ENCODE results near the gene FIGNL2. TPM values are rescaled to one million over a fixed set of nuclear protein-coding genes. Genes with fewer than 3 reads are reported as not detected.

The FIGNL2 gene
- total RNA-seq, 4 donors from 2014 or later = not detected

DNA sequence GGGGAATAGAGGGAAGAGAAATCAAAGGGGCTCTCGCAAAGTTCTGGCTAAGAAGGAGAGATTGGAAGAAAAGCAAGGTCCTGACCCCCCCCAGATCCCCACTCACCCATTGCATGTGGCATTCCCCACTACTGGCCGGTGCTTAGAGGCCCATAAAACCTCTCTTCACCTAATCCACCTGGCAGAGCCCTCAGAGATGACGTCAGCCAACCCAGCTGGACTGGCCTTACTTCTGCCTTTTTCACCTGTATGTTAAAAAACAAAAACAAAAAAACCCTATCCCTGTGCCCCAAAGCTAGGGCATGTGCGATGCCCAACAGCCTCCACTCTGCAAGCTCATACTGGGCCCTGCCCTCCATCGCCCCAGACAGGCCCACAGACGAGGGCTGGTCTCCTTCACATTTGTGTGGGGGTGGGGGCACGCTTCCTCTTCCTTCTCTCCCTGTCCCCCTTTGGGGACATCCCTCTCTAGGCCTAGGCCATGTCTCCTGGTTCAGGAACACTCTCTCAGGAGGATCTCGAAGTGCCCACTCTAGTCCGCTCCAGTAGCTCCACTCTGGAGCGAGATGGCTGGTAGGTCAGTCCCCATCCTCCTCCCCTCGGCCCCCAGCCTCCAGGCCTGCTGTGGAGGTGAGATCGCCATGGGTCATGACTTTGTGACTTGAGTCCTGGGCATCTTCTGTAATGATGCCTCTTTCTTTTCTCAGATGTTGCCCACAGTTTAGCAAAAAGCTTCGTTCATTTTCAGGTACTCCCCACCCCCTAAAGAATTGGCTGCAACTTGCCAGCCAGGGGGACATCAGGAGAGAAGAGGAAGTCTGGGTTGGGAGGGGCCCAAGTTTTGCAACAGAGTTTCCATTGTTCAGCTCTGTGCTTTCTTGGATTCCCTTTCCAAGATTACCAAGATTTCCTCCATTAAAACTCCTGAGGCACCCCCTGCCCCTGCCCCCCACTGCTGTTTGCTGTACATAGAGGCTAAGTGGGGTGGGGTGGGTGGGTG, 37.0 kb downstream of the FIGNL2 start:
- H3K4me1 ChIP-seq = peaks cover 4 to 13% (median 10%) of the 10 kb centered on the region in 4 donors
- no peak overlapping the region for H3K4me3 ChIP-seq
- no peaks in the 10 kb centered on the region for H3K9me3 ChIP-seq
- no peaks in the 10 kb centered on the region for H3K36me3 ChIP-seq
- WGBS, 2 donors (ENCODE audit: low coverage in 1 of 2) = 50 to 73% methylated on average over 1 to 13 of the region's 13 CpGs
- no peak for DNase-seq
- H3K27ac ChIP-seq = no peak overlapping the region
- intact Hi-C loops (cut with DNase I; ENCODE audit: low total_unique reads) (no loop called here), in situ Hi-C loops (cut with MboI; ENCODE audit: low pct_ligation_motif_present in 1 of 4, low pct_unique_long_range_greater_than_20kb in 1 of 4, low sequenced_read_pairs in 3 of 4) (loop anchor here in 2 of 4 donors (10.0 to 25.0 kb wide), 2 partner anchors 274 to 387 kb away; partner anchors contain the start of gene SLC4A8 (in 1 of the 2))
- TF ChIP-seq, protein P1, sequence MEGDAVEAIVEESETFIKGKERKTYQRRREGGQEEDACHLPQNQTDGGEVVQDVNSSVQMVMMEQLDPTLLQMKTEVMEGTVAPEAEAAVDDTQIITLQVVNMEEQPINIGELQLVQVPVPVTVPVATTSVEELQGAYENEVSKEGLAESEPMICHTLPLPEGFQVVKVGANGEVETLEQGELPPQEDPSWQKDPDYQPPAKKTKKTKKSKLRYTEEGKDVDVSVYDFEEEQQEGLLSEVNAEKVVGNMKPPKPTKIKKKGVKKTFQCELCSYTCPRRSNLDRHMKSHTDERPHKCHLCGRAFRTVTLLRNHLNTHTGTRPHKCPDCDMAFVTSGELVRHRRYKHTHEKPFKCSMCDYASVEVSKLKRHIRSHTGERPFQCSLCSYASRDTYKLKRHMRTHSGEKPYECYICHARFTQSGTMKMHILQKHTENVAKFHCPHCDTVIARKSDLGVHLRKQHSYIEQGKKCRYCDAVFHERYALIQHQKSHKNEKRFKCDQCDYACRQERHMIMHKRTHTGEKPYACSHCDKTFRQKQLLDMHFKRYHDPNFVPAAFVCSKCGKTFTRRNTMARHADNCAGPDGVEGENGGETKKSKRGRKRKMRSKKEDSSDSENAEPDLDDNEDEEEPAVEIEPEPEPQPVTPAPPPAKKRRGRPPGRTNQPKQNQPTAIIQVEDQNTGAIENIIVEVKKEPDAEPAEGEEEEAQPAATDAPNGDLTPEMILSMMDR (IDR thresholded peaks at IDR 0.05) = no peak
- TF ChIP-seq EP300 (IDR thresholded peaks at IDR 0.05; ENCODE audit: low read depth) = no peak
- no peaks in the 10 kb centered on the region for H3K27me3 ChIP-seq

DNA sequence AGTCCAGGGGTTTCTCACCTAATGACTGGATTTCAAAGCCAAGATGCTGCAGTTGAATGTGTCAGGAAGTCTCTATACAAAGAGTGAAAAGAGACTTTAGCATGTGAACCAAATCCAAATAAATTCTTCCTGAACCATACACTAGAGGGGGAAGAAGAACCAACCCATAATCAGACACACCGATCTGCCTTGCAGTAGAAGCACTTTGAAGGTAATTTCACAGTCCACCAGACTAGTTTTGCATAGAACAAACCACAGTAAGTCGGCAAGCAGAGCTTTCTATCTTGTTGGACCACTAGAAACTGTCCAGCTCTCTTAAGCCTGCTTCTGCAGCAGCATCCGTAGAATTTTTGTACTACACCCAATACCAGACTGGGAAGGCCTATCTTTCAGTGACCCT, 39.3 kb downstream of the FIGNL2 start:
- TF ChIP-seq POLR2A (IDR thresholded peaks at IDR 0.05) (no peak), POLR2AphosphoS5 (IDR thresholded peaks at IDR 0.05) (no peak), EP300 (IDR thresholded peaks at IDR 0.05; ENCODE audit: low read depth) (no peak)
- TF ChIP-seq, protein P1 (IDR thresholded peaks at IDR 0.05) = no peak
- 59 to 80% methylated on average over 3 of the region's 3 CpGs for WGBS, 2 donors (ENCODE audit: low coverage in 1 of 2)
- Histone ChIP-seq H3K4me3 (no peak overlapping the region), H3K27ac (no peak overlapping the region), H3K9me3 (no peaks in the 10 kb centered on the region), H3K4me1 (peaks cover 0 to 3% (median 2%) of the 10 kb centered on the region in 4 donors), H3K36me3 (no peaks in the 10 kb centered on the region), H3K27me3 (no peaks in the 10 kb centered on the region)
- in situ Hi-C loops (cut with MboI; ENCODE audit: low pct_ligation_motif_present in 1 of 4, low pct_unique_long_range_greater_than_20kb in 1 of 4, low sequenced_read_pairs in 3 of 4) = loop anchor here in 1 of 4 donors (25.0 kb wide), 1 partner anchor 272 kb away; no protein-coding TSS in a partner anchor
- intact Hi-C loops (cut with DNase I; ENCODE audit: low total_unique reads) = no loop called here
- no peak for DNase-seq

DNA sequence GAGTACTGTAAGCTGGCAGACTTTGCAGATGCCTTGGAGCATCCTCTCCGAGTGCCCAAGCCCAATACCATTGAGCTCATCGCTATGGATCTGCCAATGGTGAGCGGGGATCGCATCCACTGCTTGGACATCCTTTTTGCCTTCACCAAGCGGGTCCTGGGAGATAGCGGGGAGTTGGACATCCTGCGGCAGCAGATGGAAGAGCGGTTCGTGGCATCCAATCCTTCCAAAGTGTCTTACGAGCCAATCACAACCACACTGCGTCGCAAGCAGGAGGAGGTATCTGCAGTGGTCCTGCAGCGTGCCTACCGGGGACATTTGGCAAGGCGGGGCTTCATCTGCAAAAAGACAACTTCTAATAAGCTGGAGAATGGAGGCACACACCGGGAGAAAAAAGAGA, 41.6 kb downstream of the FIGNL2 start:
- Histone ChIP-seq H3K36me3 (no peaks in the 10 kb centered on the region), H3K4me3 (no peak overlapping the region), H3K9me3 (no peaks in the 10 kb centered on the region), H3K27ac (no peak overlapping the region), H3K27me3 (no peaks in the 10 kb centered on the region), H3K4me1 (no peaks in the 10 kb centered on the region)
- TF ChIP-seq, protein P1 (IDR thresholded peaks at IDR 0.05) = no peak
- TF ChIP-seq POLR2A (IDR thresholded peaks at IDR 0.05) = no peak
- no peak for TF ChIP-seq POLR2AphosphoS5 (IDR thresholded peaks at IDR 0.05)
- no peak for TF ChIP-seq EP300 (IDR thresholded peaks at IDR 0.05; ENCODE audit: low read depth)
- intact Hi-C loops (cut with DNase I; ENCODE audit: low total_unique reads) (no loop called here), in situ Hi-C loops (cut with MboI; ENCODE audit: low pct_ligation_motif_present in 1 of 4, low pct_unique_long_range_greater_than_20kb in 1 of 4, low sequenced_read_pairs in 3 of 4) (loop anchor here in 1 of 4 donors (25.0 kb wide), 1 partner anchor 270 kb away; no protein-coding TSS in a partner anchor)
- no peak for DNase-seq
- 93% methylated on average over 16 of the region's 16 CpGs; no CpG with 5 or more reads in 1 of the 2 donors for whole genome bisulfite sequencing, 2 donors (ENCODE audit: low coverage in 1 of 2)

DNA sequence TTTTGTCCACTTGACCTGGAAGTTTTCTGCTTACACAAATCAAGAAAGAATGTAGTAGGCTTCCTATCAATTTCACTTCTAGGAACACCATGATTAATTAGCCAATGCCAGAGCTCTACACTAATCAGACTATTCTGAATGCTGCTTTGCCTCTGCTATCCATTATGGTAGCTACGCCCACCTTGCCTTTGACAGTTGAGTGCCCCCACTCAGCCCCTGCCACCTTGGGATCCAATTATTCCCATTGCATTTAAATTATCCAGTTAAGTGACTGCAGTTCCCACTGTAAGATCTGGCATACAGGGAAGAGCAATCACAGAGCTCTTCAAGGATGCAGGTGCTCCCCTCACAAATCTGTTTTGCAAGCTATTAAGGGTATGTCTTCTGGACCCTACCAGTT, 47.5 kb downstream of the FIGNL2 start:
- Histone ChIP-seq H3K9me3 (no peaks in the 10 kb centered on the region), H3K27ac (no peak overlapping the region), H3K27me3 (no peaks in the 10 kb centered on the region), H3K4me1 (no peaks in the 10 kb centered on the region), H3K4me3 (no peak overlapping the region), H3K36me3 (no peaks in the 10 kb centered on the region)
- intact Hi-C loops (cut with DNase I; ENCODE audit: low total_unique reads) = no loop called here
- DNase-seq = no peak
- in situ Hi-C loops (cut with MboI; ENCODE audit: low pct_ligation_motif_present in 1 of 4, low pct_unique_long_range_greater_than_20kb in 1 of 4, low sequenced_read_pairs in 3 of 4) = loop anchor here in 1 of 4 donors (25.0 kb wide), 1 partner anchor 264 kb away; no protein-coding TSS in a partner anchor
- TF ChIP-seq EP300 (IDR thresholded peaks at IDR 0.05; ENCODE audit: low read depth) (no peak), POLR2A (IDR thresholded peaks at IDR 0.05) (no peak), POLR2AphosphoS5 (IDR thresholded peaks at IDR 0.05) (no peak)
- TF ChIP-seq, protein P1 (IDR thresholded peaks at IDR 0.05) = no peak
- 86 to 100% methylated on average over 1 of the region's 1 CpG for WGBS, 2 donors (ENCODE audit: low coverage in 1 of 2)
